B cell (primary cell): ENCODE results near the gene ZNF138. TPM values are rescaled to one million over a fixed set of nuclear protein-coding genes. Genes with fewer than 3 reads are reported as not detected.

Experiments used
- ATAC-seq: fragments of 200-7000 bp; cut with Tn5 transposase; one replicate; pipeline ENCODE4 v1.10.0; 2021; ENCODE audit warnings: low read depth, mild to moderate bottlenecking, moderate number of reproducible peaks, moderate library complexity
- CTCF ChIA-PET: fragments of 350-600 bp; sonication (Branson Sonifier 250); formaldehyde crosslinking; loops from one replicate; lab custom pipeline; 2021; ENCODE audit warnings: antibody characterized with exemption, inconsistent platforms; lab: Charles Lee
- POLR2A ChIA-PET: fragments of 350-600 bp; sonication (Branson Sonifier 250); formaldehyde crosslinking; loops from one replicate; lab custom pipeline; 2021; ENCODE audit warnings: antibody characterized with exemption; lab: Charles Lee
- DNase-seq: peaks from one replicate; pipeline ENCODE4 v3.0.0; 2013
- H2AFZ ChIP-seq: 2 replicates; pipeline ENCODE4 v1.6.1; 2012; ENCODE audit warnings: mild to moderate bottlenecking, low read depth, low read length; ENCODE audit not compliant: insufficient read depth, poor library complexity, severe bottlenecking
- H3K27ac ChIP-seq, 2 donors: 1 replicate in 1 of 2; 2 replicates in 1 of 2; pipeline ENCODE4 v1.5.1; 2012 to 2013; ENCODE audit warnings: low read length in 2 of 2, mild to moderate bottlenecking in 2 of 2, moderate library complexity in 1 of 2
- H3K27me3 ChIP-seq, 4 experiments: fragments of 200-600 bp in 1 of 4; sonication (generic) in 1 of 4; replicated peaks in 1 of 4; 1 replicate in 2 of 4; 2 replicates in 2 of 4; pipeline versions ENCODE4 v1.6.1 to v1.7.0; 2013 to 2016; ENCODE audit warnings: low read length in 3 of 4, mild to moderate bottlenecking in 2 of 4, mixed read lengths in 1 of 4, moderate library complexity in 1 of 4; ENCODE audit not compliant: insufficient read depth in 4 of 4, control insufficient read depth in 3 of 4; ENCODE audit errors: control extremely low read depth in 1 of 4
- H3K36me3 ChIP-seq, 2 experiments: replicated peaks in 1 of 2; 1 replicate in 1 of 2; 2 replicates in 1 of 2; pipeline versions ENCODE4 v1.6.1 to v1.7.1; 2013; ENCODE audit warnings: low read length in 1 of 2; ENCODE audit not compliant: insufficient read depth in 2 of 2, control insufficient read depth in 1 of 2; ENCODE audit errors: control extremely low read depth in 1 of 2, extremely low read depth in 1 of 2
- H3K4me1 ChIP-seq, 2 donors: fragments of 200-600 bp in 1 of 2; sonication (generic) in 1 of 2; 1 replicate in 1 of 2; 2 replicates in 1 of 2; pipeline versions ENCODE4 v1.5.1 to v1.6.1; 2013 to 2017; ENCODE audit warnings: low read length in 2 of 2; ENCODE audit not compliant: control insufficient read depth in 2 of 2, insufficient read depth in 2 of 2
- H3K4me2 ChIP-seq: replicated peaks from 2 replicates; pipeline ENCODE3; 2012; ENCODE audit warnings: mild to moderate bottlenecking, low read depth, low read length; ENCODE audit not compliant: poor library complexity, severe bottlenecking
- H3K4me3 ChIP-seq, 5 experiments: fragments of 200-600 bp in 1 of 5; sonication (generic) in 1 of 5; 1 replicate in 3 of 5; 2 replicates in 2 of 5; pipeline versions ENCODE4 v1.5.1 to v1.7.0; 2011 to 2016; ENCODE audit warnings: low read length in 4 of 5, mild to moderate bottlenecking in 4 of 5, low read depth in 2 of 5, control low read depth in 1 of 5, moderate library complexity in 1 of 5; ENCODE audit not compliant: insufficient read depth in 1 of 5; ENCODE audit errors: control extremely low read depth in 1 of 5, extremely low read depth in 1 of 5
- H3K79me2 ChIP-seq: fragments of 200-600 bp; sonication (generic); one replicate; pipeline ENCODE4 v1.6.0; 2016; ENCODE audit warnings: low read length; ENCODE audit not compliant: control insufficient read depth, insufficient read depth
- H3K9ac ChIP-seq: fragments of 200-600 bp; sonication (generic); 2 replicates; pipeline ENCODE4 v1.6.1; 2017; ENCODE audit warnings: mild to moderate bottlenecking, low read length, moderate library complexity
- H3K9me3 ChIP-seq, 3 donors: one replicate each; pipeline versions ENCODE4 v1.6.1 to v1.7.1; 2013; ENCODE audit warnings: low read length in 2 of 3; ENCODE audit not compliant: control insufficient read depth in 2 of 3, insufficient read depth in 1 of 3; ENCODE audit errors: control extremely low read depth in 1 of 3
- H4K20me1 ChIP-seq: 2 replicates; pipeline ENCODE4 v1.6.0; 2012; ENCODE audit warnings: mild to moderate bottlenecking, low read length; ENCODE audit not compliant: insufficient read depth, control insufficient read depth, poor library complexity, severe bottlenecking
- H3K27ac Mint-ChIP-seq: one replicate; pipeline ENCODE4 v1.8.0; 2021; ENCODE audit warnings: mixed read lengths
- H3K27me3 Mint-ChIP-seq: one replicate; pipeline ENCODE4 v1.8.0; 2021; ENCODE audit warnings: mixed read lengths
- H3K4me1 Mint-ChIP-seq: one replicate; pipeline ENCODE4 v1.8.0; 2021; ENCODE audit warnings: mixed read lengths
- H3K4me3 Mint-ChIP-seq: one replicate; pipeline ENCODE4 v1.8.0; 2021; ENCODE audit warnings: mixed read lengths
- H3K9me3 Mint-ChIP-seq: one replicate; pipeline ENCODE4 v1.8.0; 2022; ENCODE audit warnings: mixed read lengths; ENCODE audit not compliant: insufficient read depth
- EZH2 ChIP-seq: IDR thresholded peaks from 2 replicates; pipeline ENCODE4 v1.6.1; 2012; ENCODE audit warnings: borderline replicate concordance, low read depth, mild to moderate bottlenecking, moderate library complexity, low read length; ENCODE audit not compliant: insufficient read depth, poor library complexity, severe bottlenecking
- WGBS: methylation state at CpG from one replicate; pipeline ENCODE4 v1.1.5; 2013; ENCODE audit warnings: missing lambda C conversion rate; ENCODE audit not compliant: insufficient coverage; 5-methylcytosine and 5-hydroxymethylcytosine counted together
- intact Hi-C: fragments of 100-400 bp; cut with micrococcal nuclease; formaldehyde crosslinking; loops from one replicate; pipeline ENCODE4 v1.10.0; 2022
- polyA plus RNA-seq: library from polyadenylated mRNA; depleted of rRNA; stranded (reverse); fragments of >200 nt; gene quantifications from 2 replicates; pipeline ENCODE4 v1.2.3, GENCODE V29; 2012
- total RNA-seq, 2 donors: library from RNA; stranded (reverse); fragments of 120-200 nt in 1 of 2; gene quantifications; 1 replicate in 1 of 2; 2 replicates in 1 of 2; pipeline versions ENCODE4 v1.2.3 to v1.2.4, GENCODE V29; 2013 to 2022
- TF ChIP-seq, protein P1 (sequence below): fragments of 200-600 bp; IDR thresholded peaks from one replicate; pipeline ENCODE4 v1.8.0; 2022; ENCODE audit warnings: antibody characterized with exemption, mild to moderate bottlenecking

ZNF138 gene
- total and polyA plus RNA-seq, 2 donors (not counting 1 experiment from before 2014, with no cell fraction given), result 10.1 to 26.6 TPM

DNA sequence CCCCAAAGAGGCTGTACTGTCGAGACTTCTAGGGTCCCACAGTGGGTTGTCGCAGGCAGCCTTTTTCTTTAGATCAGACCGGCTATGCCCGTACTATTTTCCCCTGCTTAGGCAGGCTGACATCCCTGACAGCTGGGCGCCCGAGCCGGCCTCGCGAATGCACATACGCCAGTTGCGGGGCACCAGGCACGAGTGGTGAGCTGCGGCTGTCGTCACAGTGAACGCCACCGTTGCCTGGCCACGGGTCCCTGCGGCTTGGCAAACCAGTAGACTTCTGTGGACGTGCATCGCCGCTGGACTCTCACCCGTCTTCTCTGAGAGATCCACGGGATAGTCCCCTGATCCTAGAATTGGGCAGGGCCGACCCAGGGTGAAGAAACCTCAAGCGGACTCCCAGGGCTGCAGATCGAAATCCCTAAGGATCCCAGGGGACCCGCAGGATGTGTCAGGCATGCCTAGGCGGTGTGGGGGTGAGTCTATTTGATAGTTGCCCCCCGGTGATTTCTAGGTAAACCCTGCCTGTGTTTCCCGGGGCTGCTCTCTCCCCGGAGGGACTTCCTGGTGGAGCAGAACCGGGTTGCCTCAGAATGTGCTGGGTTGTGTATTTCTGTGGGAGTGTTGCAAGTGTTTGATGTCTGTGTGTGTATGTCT, 75.8 kb downstream of the ZNF138 start:
- ATAC-seq (no peak), DNase-seq (no peak)
- H3K4me3 ChIP-seq, result no peak overlapping the region
- peaks cover 0 to 46% (median 0%) of the 10 kb centered on the region in 3 donors for H3K9me3 ChIP-seq
- no peaks in the 10 kb centered on the region for H3K27me3 ChIP-seq
- H3K4me1 ChIP-seq, result no peaks in the 10 kb centered on the region
- no peak overlapping the region for H3K9ac ChIP-seq
- intact Hi-C loops, result no loop called here
- Mint-ChIP-seq H3K27me3 (no peaks in the 10 kb centered on the region), H3K27ac (no peak overlapping the region), H3K4me1 (no peaks in the 10 kb centered on the region), H3K4me3 (no peak overlapping the region), H3K9me3 (no peaks in the 10 kb centered on the region)
- no peaks in the 10 kb centered on the region for H3K36me3 ChIP-seq
- no peaks in the 10 kb centered on the region for H3K79me2 ChIP-seq
- no peak overlapping the region for H3K27ac ChIP-seq
- 96% methylated on average over 32 of the region's 32 CpGs for WGBS
- ChIA-PET POLR2A (no interaction called here), CTCF (no interaction called here)
- no peaks in the 10 kb centered on the region for H4K20me1 ChIP-seq
- TF ChIP-seq EZH2, result no peak
- TF ChIP-seq, protein P1, sequence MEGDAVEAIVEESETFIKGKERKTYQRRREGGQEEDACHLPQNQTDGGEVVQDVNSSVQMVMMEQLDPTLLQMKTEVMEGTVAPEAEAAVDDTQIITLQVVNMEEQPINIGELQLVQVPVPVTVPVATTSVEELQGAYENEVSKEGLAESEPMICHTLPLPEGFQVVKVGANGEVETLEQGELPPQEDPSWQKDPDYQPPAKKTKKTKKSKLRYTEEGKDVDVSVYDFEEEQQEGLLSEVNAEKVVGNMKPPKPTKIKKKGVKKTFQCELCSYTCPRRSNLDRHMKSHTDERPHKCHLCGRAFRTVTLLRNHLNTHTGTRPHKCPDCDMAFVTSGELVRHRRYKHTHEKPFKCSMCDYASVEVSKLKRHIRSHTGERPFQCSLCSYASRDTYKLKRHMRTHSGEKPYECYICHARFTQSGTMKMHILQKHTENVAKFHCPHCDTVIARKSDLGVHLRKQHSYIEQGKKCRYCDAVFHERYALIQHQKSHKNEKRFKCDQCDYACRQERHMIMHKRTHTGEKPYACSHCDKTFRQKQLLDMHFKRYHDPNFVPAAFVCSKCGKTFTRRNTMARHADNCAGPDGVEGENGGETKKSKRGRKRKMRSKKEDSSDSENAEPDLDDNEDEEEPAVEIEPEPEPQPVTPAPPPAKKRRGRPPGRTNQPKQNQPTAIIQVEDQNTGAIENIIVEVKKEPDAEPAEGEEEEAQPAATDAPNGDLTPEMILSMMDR, result no peak
- H3K4me2 ChIP-seq, result no peak overlapping the region
- H2AFZ ChIP-seq, result no peak overlapping the region

DNA sequence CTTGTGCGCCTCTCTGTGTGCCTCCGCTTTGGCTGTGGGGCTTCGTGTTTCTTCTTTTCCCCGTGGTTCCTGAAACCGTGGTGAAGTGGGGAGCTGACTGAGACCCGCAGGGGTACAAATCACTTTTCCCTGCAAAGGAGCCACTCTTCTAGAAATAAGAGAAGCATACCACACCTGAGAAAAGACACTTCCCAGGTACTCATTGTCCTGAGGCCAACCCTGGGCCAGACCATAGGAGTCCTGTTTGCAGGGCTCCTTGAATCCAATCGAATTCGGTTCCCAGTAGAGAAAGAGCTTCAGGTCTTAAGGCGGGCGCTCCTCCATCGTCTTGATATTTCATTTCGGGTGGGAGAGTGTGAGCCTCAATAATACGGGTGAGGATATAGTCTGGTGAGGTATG, 76.4 kb downstream of the ZNF138 start:
- Histone ChIP-seq H2AFZ (no peak overlapping the region), H3K27ac (no peak overlapping the region), H4K20me1 (no peaks in the 10 kb centered on the region), H3K4me1 (no peaks in the 10 kb centered on the region), H3K36me3 (no peaks in the 10 kb centered on the region), H3K9ac (no peak overlapping the region), H3K27me3 (no peaks in the 10 kb centered on the region), H3K4me2 (no peak overlapping the region), H3K4me3 (no peak overlapping the region), H3K9me3 (peaks cover 0 to 48% (median 0%) of the 10 kb centered on the region in 3 donors), H3K79me2 (no peaks in the 10 kb centered on the region)
- intact Hi-C loops, result no loop called here
- H3K27me3 Mint-ChIP-seq, result no peaks in the 10 kb centered on the region
- DNase-seq (no peak), ATAC-seq (no peak)
- POLR2A ChIA-PET, result no interaction called here
- H3K4me3 Mint-ChIP-seq, result no peak overlapping the region
- TF ChIP-seq EZH2, result no peak
- TF ChIP-seq, protein P1, result no peak
- 98% methylated on average over 8 of the region's 13 CpGs for WGBS
- H3K27ac Mint-ChIP-seq, result no peak overlapping the region
- CTCF ChIA-PET, result no interaction called here
- H3K4me1 Mint-ChIP-seq, result no peaks in the 10 kb centered on the region
- no peaks in the 10 kb centered on the region for H3K9me3 Mint-ChIP-seq
